Measurements from ENCODE around the gene PLP2.

DNA sequence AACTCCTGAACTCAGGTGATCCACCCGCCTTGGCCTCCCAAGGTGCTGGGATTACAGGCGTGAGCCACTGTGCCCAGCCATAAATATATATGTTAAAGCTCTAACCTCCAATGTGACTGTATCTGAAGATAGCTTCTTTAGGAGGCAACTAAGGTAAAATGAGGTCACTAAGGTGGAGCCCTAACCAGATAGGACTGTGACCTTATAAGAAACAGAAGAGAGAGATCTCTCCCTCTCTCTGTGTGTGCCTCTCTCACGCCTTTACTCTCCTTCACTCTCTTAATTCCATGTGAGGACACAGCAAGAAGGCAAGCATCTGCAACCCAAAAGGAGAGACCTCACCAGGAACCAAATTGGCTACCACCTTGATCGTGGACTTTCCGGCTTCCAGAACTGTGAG lies 10.1 kb upstream of the PLP2 start:
- TF ChIP-seq, protein P1, sequence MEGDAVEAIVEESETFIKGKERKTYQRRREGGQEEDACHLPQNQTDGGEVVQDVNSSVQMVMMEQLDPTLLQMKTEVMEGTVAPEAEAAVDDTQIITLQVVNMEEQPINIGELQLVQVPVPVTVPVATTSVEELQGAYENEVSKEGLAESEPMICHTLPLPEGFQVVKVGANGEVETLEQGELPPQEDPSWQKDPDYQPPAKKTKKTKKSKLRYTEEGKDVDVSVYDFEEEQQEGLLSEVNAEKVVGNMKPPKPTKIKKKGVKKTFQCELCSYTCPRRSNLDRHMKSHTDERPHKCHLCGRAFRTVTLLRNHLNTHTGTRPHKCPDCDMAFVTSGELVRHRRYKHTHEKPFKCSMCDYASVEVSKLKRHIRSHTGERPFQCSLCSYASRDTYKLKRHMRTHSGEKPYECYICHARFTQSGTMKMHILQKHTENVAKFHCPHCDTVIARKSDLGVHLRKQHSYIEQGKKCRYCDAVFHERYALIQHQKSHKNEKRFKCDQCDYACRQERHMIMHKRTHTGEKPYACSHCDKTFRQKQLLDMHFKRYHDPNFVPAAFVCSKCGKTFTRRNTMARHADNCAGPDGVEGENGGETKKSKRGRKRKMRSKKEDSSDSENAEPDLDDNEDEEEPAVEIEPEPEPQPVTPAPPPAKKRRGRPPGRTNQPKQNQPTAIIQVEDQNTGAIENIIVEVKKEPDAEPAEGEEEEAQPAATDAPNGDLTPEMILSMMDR (IDR thresholded peaks at IDR 0.05): no peak
- TF ChIP-seq, protein P2, sequence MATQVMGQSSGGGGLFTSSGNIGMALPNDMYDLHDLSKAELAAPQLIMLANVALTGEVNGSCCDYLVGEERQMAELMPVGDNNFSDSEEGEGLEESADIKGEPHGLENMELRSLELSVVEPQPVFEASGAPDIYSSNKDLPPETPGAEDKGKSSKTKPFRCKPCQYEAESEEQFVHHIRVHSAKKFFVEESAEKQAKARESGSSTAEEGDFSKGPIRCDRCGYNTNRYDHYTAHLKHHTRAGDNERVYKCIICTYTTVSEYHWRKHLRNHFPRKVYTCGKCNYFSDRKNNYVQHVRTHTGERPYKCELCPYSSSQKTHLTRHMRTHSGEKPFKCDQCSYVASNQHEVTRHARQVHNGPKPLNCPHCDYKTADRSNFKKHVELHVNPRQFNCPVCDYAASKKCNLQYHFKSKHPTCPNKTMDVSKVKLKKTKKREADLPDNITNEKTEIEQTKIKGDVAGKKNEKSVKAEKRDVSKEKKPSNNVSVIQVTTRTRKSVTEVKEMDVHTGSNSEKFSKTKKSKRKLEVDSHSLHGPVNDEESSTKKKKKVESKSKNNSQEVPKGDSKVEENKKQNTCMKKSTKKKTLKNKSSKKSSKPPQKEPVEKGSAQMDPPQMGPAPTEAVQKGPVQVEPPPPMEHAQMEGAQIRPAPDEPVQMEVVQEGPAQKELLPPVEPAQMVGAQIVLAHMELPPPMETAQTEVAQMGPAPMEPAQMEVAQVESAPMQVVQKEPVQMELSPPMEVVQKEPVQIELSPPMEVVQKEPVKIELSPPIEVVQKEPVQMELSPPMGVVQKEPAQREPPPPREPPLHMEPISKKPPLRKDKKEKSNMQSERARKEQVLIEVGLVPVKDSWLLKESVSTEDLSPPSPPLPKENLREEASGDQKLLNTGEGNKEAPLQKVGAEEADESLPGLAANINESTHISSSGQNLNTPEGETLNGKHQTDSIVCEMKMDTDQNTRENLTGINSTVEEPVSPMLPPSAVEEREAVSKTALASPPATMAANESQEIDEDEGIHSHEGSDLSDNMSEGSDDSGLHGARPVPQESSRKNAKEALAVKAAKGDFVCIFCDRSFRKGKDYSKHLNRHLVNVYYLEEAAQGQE (IDR thresholded peaks at IDR 0.05; ENCODE audit: insufficient read depth in 1 of 2, low read depth in 2 of 2, low read length in 1 of 2): no peak
- TF ChIP-seq TCF7L2 (IDR thresholded peaks at IDR 0.05; ENCODE audit: low read depth, low read length) (no peak), SIN3A (IDR thresholded peaks at IDR 0.05; ENCODE audit: borderline replicate concordance, insufficient read depth, low read depth, low read length) (no peak)

Data from Panc1 (cell line).